Pancreas (tissue), 10 donors: ENCODE data around the gene GUCY2C. TPM values are rescaled to one million over a fixed set of nuclear protein-coding genes. Genes with fewer than 3 reads are reported as not detected.

ENCODE experiments used
- ATAC-seq, 4 donors: fragments of 200-7000 bp; cut with Tn5 transposase; one replicate each; pipeline versions ENCODE4 v1.8.0 to v1.9.1; 2020; ENCODE audit warnings: mild to moderate bottlenecking in 4 of 4, moderate library complexity in 4 of 4
- DNase-seq, 6 donors: peaks; one replicate each; pipeline ENCODE4 v3.0.0-alpha.2; 2020
- FAIRE-seq: peaks from 2 replicates; lab custom pipeline; 2012; peaks lifted over from hg19 to GRCh38; lab: Jason Lieb, UNC
- H3K27ac ChIP-seq, 4 donors: fragments of 200-600 bp; sonication (generic); 1 replicate in 3 of 4; 2 replicates in 1 of 4; pipeline versions ENCODE4 v1.5.0 to v1.8.0; 2020
- H3K27me3 ChIP-seq, 4 donors: fragments of 200-600 bp; one replicate each; pipeline ENCODE4 v1.8.0; 2021
- H3K36me3 ChIP-seq, 3 donors: fragments of 200-600 bp; sonication (generic) in 1 of 3; one replicate each; pipeline versions ENCODE4 v1.5.0 to v1.8.0; 2020 to 2021
- H3K4me1 ChIP-seq, 3 donors: fragments of 200-600 bp; one replicate each; pipeline ENCODE4 v1.8.0; 2021
- H3K4me3 ChIP-seq, 4 donors: fragments of 200-600 bp; sonication (generic) in 2 of 4; one replicate each; pipeline versions ENCODE4 v1.5.0 to v1.8.0; 2020 to 2021
- H3K9me3 ChIP-seq, 4 donors: fragments of 200-600 bp; one replicate each; pipeline ENCODE4 v1.8.0; 2021
- CTCF ChIP-seq, 4 donors: fragments of 200-600 bp; sonication (generic) in 3 of 4; IDR thresholded peaks; one replicate each; pipeline versions ENCODE4 v1.5.0 to v1.8.0; 2021; ENCODE audit warnings: antibody characterized with exemption in 4 of 4
- WGBS, 2 donors: extraction: QIAGEN DNeasy Blood & Tissue Kit; methylation state at CpG; one replicate each; pipeline ENCODE4 v1.1.7; 2013; 5-methylcytosine and 5-hydroxymethylcytosine counted together
- intact Hi-C, 3 donors: fragments of 100-400 bp; cut with DNase I; formaldehyde crosslinking; loops; one replicate each; pipeline versions ENCODE4 v1.11.1 to v1.14.2; 2022
- polyA plus RNA-seq, 2 donors: library from polyadenylated mRNA; stranded (reverse); fragments of 200-250 nt; gene quantifications; one replicate each; pipeline ENCODE4 v1.2.3, GENCODE V29; 2013
- total RNA-seq, 6 donors: library from RNA; stranded (reverse); fragmentation: NEBNext Ultra II Directional in 4 of 6; extraction: Animal tissue kit (Norgen Biotek cat#: 25700) in 4 of 6; gene quantifications; one replicate each; pipeline versions ENCODE4 v1.2.1 to v1.2.4, GENCODE V29; 2021 to 2023
- donor health status: healthy with polysubstance abuse.
- donor health status: DM: no; HTN: no; CAD: no; lungs with moderate emphysema.
- donor health status: DM: no; HTN: no; CAD: no.
- donor health status: control.
- donor health status: control.
- donor health status: Bipolar disorder and iron deficiency.
- donor health status: DM: yes; HTN: yes; CAD: no.
- donor health status: DM: no; HTN: no; CAD: no.
- donor health status: DM: no; HTN: no; CAD: no.
- donor health status: DM: yes; HTN: yes; CAD: no.

Gene GUCY2C
- total and polyA plus RNA-seq, 8 donors = 0.02 to 0.08 TPM; not detected in 6

- H3K27me3 ChIP-seq = no peaks in the 10 kb centered on the region
- DNase-seq (no peak), ATAC-seq (peak in 1 of 4 donors; percentile 22), FAIRE-seq (no peak)
- no peaks in the 10 kb centered on the region for H3K4me1 ChIP-seq
- H3K27ac ChIP-seq = no peak overlapping the region
- intact Hi-C loops = no loop called here
- WGBS, 2 donors = 67 to 69% methylated on average over 6 of the region's 6 CpGs
- no peak overlapping the region for H3K4me3 ChIP-seq
- no peak for TF ChIP-seq CTCF (IDR thresholded peaks at IDR 0.05)
- H3K9me3 ChIP-seq = no peaks in the 10 kb centered on the region
- no peaks in the 10 kb centered on the region for H3K36me3 ChIP-seq
Measured at GRCh38 chr12:14678547-14679150, 17.8 kb downstream of the GUCY2C start.

- no peak overlapping the region for H3K27ac ChIP-seq
- no peaks in the 10 kb centered on the region for H3K9me3 ChIP-seq
- no peak overlapping the region for H3K4me3 ChIP-seq
- intact Hi-C loops = loop anchor here in 2 of 3 donors (10.0 kb wide), 2 partner anchors 154 to 434 kb away; no protein-coding TSS in a partner anchor
- no peaks in the 10 kb centered on the region for H3K27me3 ChIP-seq
- TF ChIP-seq CTCF (IDR thresholded peaks at IDR 0.05) = no peak
- no peaks in the 10 kb centered on the region for H3K4me1 ChIP-seq
- FAIRE-seq (no peak), DNase-seq (no peak), ATAC-seq (peak in 2 of 4 donors; percentile 53 to 56)
- no peaks in the 10 kb centered on the region for H3K36me3 ChIP-seq
- WGBS, 2 donors = 86 to 88% methylated on average over 3 of the region's 3 CpGs
Measured at GRCh38 chr12:14668591-14668990, 27.8 kb downstream of the GUCY2C start.

GRCh38 chr12:14665354-14666348 is 30.7 kb downstream of the GUCY2C start:
- no peak for FAIRE-seq

GRCh38 chr12:14664434-14665023 is 31.9 kb downstream of the GUCY2C start:
- Histone ChIP-seq H3K4me1 (no peaks in the 10 kb centered on the region), H3K9me3 (no peaks in the 10 kb centered on the region), H3K36me3 (no peaks in the 10 kb centered on the region), H3K27me3 (no peaks in the 10 kb centered on the region), H3K4me3 (no peak overlapping the region), H3K27ac (no peak overlapping the region)
- peak; percentile 38 to 50 (median 46) for TF ChIP-seq CTCF (IDR thresholded peaks at IDR 0.05)
- WGBS, 2 donors = 64% methylated on average over 7 of the region's 7 CpGs
- ATAC-seq (peak; percentile 69 to 96 (median 90)), FAIRE-seq (peak; percentile 96), DNase-seq (peak in 2 of 6 donors; percentile 21 to 45)
- intact Hi-C loops = loop anchor here in 2 of 3 donors (10.0 kb wide), 2 partner anchors 150 to 430 kb away; no protein-coding TSS in a partner anchor

More at GRCh38 chr12:14665354-14666348, 30.7 kb downstream of the GUCY2C start:
- WGBS, 2 donors = 89 to 93% methylated on average over 23 of the region's 23 CpGs
- no peaks in the 10 kb centered on the region for H3K4me1 ChIP-seq
- H3K27ac ChIP-seq = no peak overlapping the region
- no peak overlapping the region for H3K4me3 ChIP-seq
- no peaks in the 10 kb centered on the region for H3K36me3 ChIP-seq
- no peaks in the 10 kb centered on the region for H3K9me3 ChIP-seq
- DNase-seq (no peak), ATAC-seq (no peak)
- no peaks in the 10 kb centered on the region for H3K27me3 ChIP-seq
- intact Hi-C loops = loop anchor here in 2 of 3 donors (10.0 kb wide), 2 partner anchors 151 to 431 kb away; no protein-coding TSS in a partner anchor
- TF ChIP-seq CTCF (IDR thresholded peaks at IDR 0.05) = no peak
